Left lung (tissue), 10 donors: Measurements from ENCODE around the gene SPEG. TPM values are rescaled to one million over a fixed set of nuclear protein-coding genes. Genes with fewer than 3 reads are reported as not detected.

ENCODE experiments used
- ATAC-seq: fragments of 200-7000 bp; cut with Tn5 transposase; one replicate; pipeline ENCODE4 v1.9.1; 2020; ENCODE audit warnings: moderate library complexity
- DNase-seq, 4 donors: peaks; one replicate each; pipeline ENCODE4 v3.0.0-alpha.2; 2013 to 2020
- H3K27ac ChIP-seq, 2 donors: fragments of 200-600 bp; sonication (generic) in 1 of 2; one replicate each; pipeline versions ENCODE4 v1.5.0 to v1.8.0; 2020 to 2021
- H3K27me3 ChIP-seq, 2 donors: fragments of 200-600 bp; sonication (generic) in 1 of 2; one replicate each; pipeline versions ENCODE4 v1.5.0 to v1.8.0; 2020 to 2021
- H3K36me3 ChIP-seq, 2 donors: fragments of 200-600 bp; sonication (generic) in 1 of 2; one replicate each; pipeline versions ENCODE4 v1.5.0 to v1.8.0; 2020 to 2021
- H3K4me1 ChIP-seq, 2 donors: fragments of 200-600 bp; one replicate each; pipeline ENCODE4 v1.8.0; 2021
- H3K4me3 ChIP-seq, 2 donors: fragments of 200-600 bp; sonication (generic) in 1 of 2; one replicate each; pipeline versions ENCODE4 v1.5.0 to v1.8.0; 2020 to 2021; ENCODE audit warnings: mild to moderate bottlenecking in 1 of 2
- H3K9me3 ChIP-seq, 2 donors: fragments of 200-600 bp; sonication (generic) in 1 of 2; one replicate each; pipeline versions ENCODE4 v1.5.0 to v1.8.0; 2020 to 2021
- CTCF ChIP-seq, 2 donors: fragments of 200-600 bp; sonication (generic) in 1 of 2; IDR thresholded peaks; one replicate each; pipeline versions ENCODE4 v1.5.0 to v1.8.0; 2021; ENCODE audit warnings: antibody characterized with exemption in 2 of 2
- intact Hi-C, 2 donors: fragments of 100-400 bp; cut with DNase I; formaldehyde crosslinking; loops; one replicate each; pipeline versions ENCODE4 v1.11.2 to v1.14.2; 2022
- polyA plus RNA-seq, 6 donors: library from polyadenylated mRNA; unstranded; fragments of 120-200 nt; gene quantifications; one replicate each; pipeline ENCODE4 v1.2.1, GENCODE V29; 2013; ENCODE audit not compliant: insufficient read length in 6 of 6
- total RNA-seq, 2 donors: library from RNA; stranded (reverse); fragmentation: NEBNext Ultra II Directional; extraction: Animal tissue kit (Norgen Biotek cat#: 25700); gene quantifications; one replicate each; pipeline ENCODE4 v1.2.1, GENCODE V29; 2021
- donor health status: DM: no; HTN: yes; CAD: no.
- donor health status: DM: no; HTN: no; CAD: no.

Gene SPEG
- total and polyA plus RNA-seq, 8 donors = 7.3 to 34.2 (median 25.1) TPM

DNA sequence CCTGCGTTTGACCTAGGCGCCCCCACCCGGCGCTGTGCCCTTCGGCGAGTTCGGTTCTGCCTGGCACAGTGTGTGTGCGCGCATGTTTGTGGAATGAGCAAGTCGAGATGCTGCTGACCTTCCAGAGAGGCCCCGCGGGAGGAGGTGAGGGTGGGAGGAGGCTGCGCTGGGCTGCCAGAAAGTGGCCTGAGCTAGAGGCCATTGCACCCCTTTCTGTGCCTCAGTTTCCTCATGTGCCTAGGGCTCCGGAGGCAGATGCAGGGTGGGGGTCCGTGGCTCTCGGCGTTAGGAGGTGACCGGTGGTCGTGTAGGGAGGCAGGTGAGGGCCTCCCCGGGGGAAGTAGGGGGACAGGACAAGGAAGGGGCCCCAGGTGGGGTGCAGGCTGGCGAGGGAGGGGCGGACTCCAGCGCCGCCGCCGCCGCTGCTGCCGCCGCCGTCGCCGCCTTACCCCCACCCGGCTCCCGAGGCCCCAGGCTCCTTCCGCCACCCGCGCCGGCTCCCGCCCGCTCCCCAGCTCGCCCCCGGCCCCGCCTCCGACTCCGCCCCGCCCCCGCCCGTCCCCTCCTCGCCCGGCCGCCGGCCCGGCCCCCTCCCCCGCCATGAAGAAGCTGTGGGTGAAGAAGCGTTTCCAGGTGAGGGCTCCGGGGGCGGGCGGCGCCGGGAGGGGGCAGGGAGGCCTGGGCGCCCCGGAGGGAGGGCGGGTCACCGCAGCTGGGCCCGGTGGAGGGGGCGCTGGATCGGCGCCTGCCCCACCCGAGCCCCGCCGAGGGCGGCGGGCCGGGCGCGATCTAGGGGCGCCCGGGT is 7.0 kb downstream of the SPEG start:
- H3K27ac ChIP-seq = no peak overlapping the region
- intact Hi-C loops = no loop called here
- no peaks in the 10 kb centered on the region for H3K9me3 ChIP-seq
- no peaks in the 10 kb centered on the region for H3K36me3 ChIP-seq
- peaks cover 0 to 13% of the 10 kb centered on the region in 2 donors for H3K4me1 ChIP-seq
- DNase-seq = peak in 2 of 4 donors; percentile 47 to 52
- ATAC-seq = peak; percentile 81
- peak overlapping the region; percentile 38 to 40 for H3K4me3 ChIP-seq
- H3K27me3 ChIP-seq = peaks cover 10 to 92% of the 10 kb centered on the region in 2 donors
- no peak for TF ChIP-seq CTCF (IDR thresholded peaks at IDR 0.05)

DNA sequence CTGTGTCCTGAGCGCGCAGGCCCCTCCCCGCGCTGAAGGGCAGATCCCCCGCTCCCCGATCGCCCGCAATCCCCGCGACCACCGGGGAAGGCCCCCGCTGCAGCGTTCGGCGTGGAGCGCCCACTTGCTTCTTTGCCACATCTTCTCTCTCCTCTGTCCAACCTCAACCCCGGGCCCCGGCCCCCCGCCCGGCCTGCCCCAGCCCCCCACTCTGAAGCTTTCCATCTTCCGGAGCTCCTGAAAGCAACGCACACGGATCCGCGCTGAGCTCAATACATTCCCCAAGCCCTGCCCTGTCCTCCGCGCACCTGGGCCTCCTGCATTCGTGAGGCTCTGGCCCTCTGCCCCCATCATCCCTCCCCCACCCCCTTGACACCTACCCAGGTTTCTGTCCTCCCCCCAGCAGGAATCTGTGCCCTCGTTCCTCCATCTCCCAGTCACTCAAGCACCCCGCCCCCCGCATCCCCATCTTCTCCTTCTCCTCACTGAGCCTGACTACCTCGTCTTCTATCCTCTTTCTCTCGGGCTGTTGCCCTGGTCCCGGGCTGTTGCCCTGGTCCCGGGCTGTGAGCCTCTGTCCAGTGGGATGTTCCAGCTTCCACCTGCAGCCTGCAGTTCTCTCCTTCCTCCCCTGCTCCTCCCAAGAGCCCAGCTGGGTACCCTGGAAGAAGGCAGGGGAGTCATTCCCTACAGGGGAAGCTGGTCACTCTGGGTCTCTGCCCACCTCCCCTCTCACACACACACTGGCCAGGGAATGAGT is 7.8 kb downstream of the SPEG start:
- Histone ChIP-seq H3K9me3 (no peaks in the 10 kb centered on the region), H3K27me3 (peaks cover 10 to 92% of the 10 kb centered on the region in 2 donors), H3K4me3 (peak overlapping the region; percentile 38 to 40), H3K27ac (no peak overlapping the region), H3K4me1 (peaks cover 0 to 13% of the 10 kb centered on the region in 2 donors), H3K36me3 (no peaks in the 10 kb centered on the region)
- no peak for ATAC-seq
- intact Hi-C loops = no loop called here
- no peak for DNase-seq
- no peak for TF ChIP-seq CTCF (IDR thresholded peaks at IDR 0.05)

GRCh38 chr2:219443016-219443696 is 8.5 kb downstream of the SPEG start:
- Histone ChIP-seq H3K27ac (no peak overlapping the region), H3K36me3 (no peaks in the 10 kb centered on the region), H3K4me3 (no peak overlapping the region), H3K27me3 (peaks cover 16 to 98% of the 10 kb centered on the region in 2 donors), H3K9me3 (no peaks in the 10 kb centered on the region), H3K4me1 (peaks cover 0 to 13% of the 10 kb centered on the region in 2 donors)
- intact Hi-C loops = no loop called here
- no peak for DNase-seq
- no peak for TF ChIP-seq CTCF (IDR thresholded peaks at IDR 0.05)
- ATAC-seq = no peak

GRCh38 chr2:219443697-219444023 is 9.0 kb downstream of the SPEG start:
- DNase-seq (no peak), ATAC-seq (no peak)
- H3K4me1 ChIP-seq = peaks cover 0 to 13% of the 10 kb centered on the region in 2 donors
- H3K27me3 ChIP-seq = peaks cover 21 to 100% of the 10 kb centered on the region in 2 donors
- no peak for TF ChIP-seq CTCF (IDR thresholded peaks at IDR 0.05)
- intact Hi-C loops = no loop called here
- H3K27ac ChIP-seq = no peak overlapping the region
- H3K36me3 ChIP-seq = no peaks in the 10 kb centered on the region
- no peak overlapping the region for H3K4me3 ChIP-seq
- H3K9me3 ChIP-seq = no peaks in the 10 kb centered on the region
